Nephron progenitor cell (in vitro differentiated cells): Measurements from ENCODE around the gene DCBLD1.
"Not testable (repeated sequence)": the region's sequence is repeated elsewhere in the genome, so short reads cannot be mapped to it uniquely, and the experiment has no call there.

ENCODE experiments used
- DNase-seq: peaks from one replicate; pipeline ENCODE4 v3.0.0; 2021
- H3K27ac Mint-ChIP-seq: 2 replicates; pipeline ENCODE4 v1.8.0; 2021; ENCODE audit warnings: mild to moderate bottlenecking, moderate library complexity, mixed read lengths
- H3K27me3 Mint-ChIP-seq: 2 replicates; pipeline ENCODE4 v1.8.0; 2021; ENCODE audit warnings: mild to moderate bottlenecking, low read depth, mixed read lengths; ENCODE audit not compliant: poor library complexity
- H3K36me3 Mint-ChIP-seq: 2 replicates; pipeline ENCODE4 v1.8.0; 2021; ENCODE audit warnings: low read depth, mixed read lengths
- H3K4me1 Mint-ChIP-seq: 2 replicates; pipeline ENCODE4 v1.8.0; 2021; ENCODE audit warnings: mixed read lengths
- H3K4me3 Mint-ChIP-seq: 2 replicates; pipeline ENCODE4 v1.8.0; 2021; ENCODE audit warnings: mild to moderate bottlenecking, moderate library complexity, mixed read lengths
- H3K9me3 Mint-ChIP-seq: 2 replicates; pipeline ENCODE4 v1.8.0; 2021; ENCODE audit warnings: mild to moderate bottlenecking, moderate library complexity, mixed read lengths
- TF ChIP-seq, protein P1 (sequence below): fragments of 200-600 bp; sonication (generic); IDR thresholded peaks from 2 replicates; pipeline ENCODE4 v1.5.0; 2021; ENCODE audit warnings: antibody characterized with exemption

The DCBLD1 gene

DNA sequence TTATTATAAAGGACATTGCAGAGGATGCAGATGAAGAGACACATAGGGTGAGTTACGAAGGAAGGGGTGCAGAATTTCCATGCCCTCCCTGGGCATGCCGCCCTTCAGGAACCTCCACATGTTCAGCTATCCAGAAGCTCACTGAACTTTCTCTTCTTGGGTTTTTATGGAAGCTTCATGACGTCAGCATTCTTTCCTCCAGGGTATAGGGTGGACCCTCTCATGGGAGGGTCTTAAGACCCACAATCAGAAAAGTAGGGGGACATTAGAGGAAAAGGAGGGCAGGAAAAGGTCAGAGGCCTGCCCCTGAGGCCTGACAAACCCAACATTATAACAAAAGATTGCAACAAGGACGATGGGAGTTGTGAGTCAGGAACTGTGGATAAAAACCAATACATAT is 14.6 kb upstream of the DCBLD1 start:
- DNase-seq, result no peak
- no peaks in the 10 kb centered on the region for H3K4me1 Mint-ChIP-seq
- TF ChIP-seq, protein P1, sequence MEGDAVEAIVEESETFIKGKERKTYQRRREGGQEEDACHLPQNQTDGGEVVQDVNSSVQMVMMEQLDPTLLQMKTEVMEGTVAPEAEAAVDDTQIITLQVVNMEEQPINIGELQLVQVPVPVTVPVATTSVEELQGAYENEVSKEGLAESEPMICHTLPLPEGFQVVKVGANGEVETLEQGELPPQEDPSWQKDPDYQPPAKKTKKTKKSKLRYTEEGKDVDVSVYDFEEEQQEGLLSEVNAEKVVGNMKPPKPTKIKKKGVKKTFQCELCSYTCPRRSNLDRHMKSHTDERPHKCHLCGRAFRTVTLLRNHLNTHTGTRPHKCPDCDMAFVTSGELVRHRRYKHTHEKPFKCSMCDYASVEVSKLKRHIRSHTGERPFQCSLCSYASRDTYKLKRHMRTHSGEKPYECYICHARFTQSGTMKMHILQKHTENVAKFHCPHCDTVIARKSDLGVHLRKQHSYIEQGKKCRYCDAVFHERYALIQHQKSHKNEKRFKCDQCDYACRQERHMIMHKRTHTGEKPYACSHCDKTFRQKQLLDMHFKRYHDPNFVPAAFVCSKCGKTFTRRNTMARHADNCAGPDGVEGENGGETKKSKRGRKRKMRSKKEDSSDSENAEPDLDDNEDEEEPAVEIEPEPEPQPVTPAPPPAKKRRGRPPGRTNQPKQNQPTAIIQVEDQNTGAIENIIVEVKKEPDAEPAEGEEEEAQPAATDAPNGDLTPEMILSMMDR, result no peak
- H3K27ac Mint-ChIP-seq, result no peak overlapping the region
- no peak overlapping the region for H3K4me3 Mint-ChIP-seq
- H3K9me3 Mint-ChIP-seq, result no peaks in the 10 kb centered on the region
- no peaks in the 10 kb centered on the region for H3K36me3 Mint-ChIP-seq
- peaks cover 11% of the 10 kb centered on the region for H3K27me3 Mint-ChIP-seq

DNA sequence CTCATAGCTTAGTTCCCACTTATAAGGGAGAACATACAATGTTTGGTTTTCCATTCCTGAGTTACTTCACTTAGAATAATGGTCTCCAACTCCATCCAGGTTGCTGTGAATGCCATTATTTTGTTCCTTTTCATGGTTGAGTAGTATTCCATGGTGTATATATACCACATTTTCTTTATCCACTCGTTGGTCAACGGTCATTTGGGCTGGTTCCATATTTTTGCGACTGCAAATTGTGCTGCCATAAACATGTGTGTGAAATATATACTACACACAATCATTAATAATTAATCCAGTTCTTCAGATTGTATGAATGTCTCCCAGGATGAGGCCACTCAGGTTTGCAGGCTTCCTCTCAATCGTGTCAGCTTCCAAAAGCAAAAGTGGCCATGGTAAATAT is 13.9 kb upstream of the DCBLD1 start:
- not testable (repeated sequence) for H3K4me1 Mint-ChIP-seq, H3K4me3 Mint-ChIP-seq, H3K36me3 Mint-ChIP-seq, H3K27ac Mint-ChIP-seq, DNase-seq, H3K9me3 Mint-ChIP-seq, H3K27me3 Mint-ChIP-seq

DNA sequence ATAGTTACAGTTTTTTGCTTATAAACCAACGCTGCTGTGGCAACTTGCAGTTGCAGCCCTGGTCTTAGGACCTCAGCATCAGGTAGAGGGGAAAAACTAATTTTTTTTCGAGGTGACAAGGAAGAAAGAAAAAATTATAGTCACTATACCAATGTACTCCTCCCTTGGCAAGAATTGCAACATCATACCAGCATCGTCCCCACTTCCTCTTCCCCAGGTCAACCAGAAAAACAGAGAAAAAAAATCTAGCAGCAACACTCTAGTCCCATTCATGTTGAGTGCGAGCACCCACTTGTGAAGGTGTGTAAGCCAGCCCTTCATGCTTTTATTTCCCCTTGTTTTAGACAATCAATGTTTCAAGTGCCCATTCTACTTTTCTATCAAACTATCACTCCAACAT is 13.1 kb upstream of the DCBLD1 start:
- no peak overlapping the region for H3K27ac Mint-ChIP-seq
- H3K4me3 Mint-ChIP-seq, result no peak overlapping the region
- no peaks in the 10 kb centered on the region for H3K9me3 Mint-ChIP-seq
- DNase-seq, result no peak
- H3K27me3 Mint-ChIP-seq, result peaks cover 4% of the 10 kb centered on the region
- TF ChIP-seq, protein P1, result no peak
- H3K4me1 Mint-ChIP-seq, result no peaks in the 10 kb centered on the region
- no peaks in the 10 kb centered on the region for H3K36me3 Mint-ChIP-seq

DNA sequence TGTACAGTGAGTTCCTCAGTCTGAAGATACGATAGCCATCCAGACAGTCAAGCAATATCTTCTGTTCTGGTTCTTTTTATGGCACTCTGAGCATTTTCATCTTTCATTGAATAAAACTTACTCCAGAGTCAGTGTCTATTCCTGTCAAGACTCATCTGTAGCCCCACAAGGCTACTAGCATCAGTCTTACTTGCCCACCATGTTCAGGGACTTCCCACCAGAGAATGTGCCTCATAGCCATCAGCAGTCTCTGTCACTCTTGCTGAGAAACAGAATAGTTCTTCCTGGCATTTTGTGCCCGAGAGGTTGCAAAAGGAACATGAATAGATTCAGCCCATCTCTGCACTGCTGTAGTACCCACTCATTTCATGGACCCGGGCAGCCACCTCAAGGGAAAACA is 12.7 kb upstream of the DCBLD1 start:
- no peak for DNase-seq
- Mint-ChIP-seq H3K9me3 (no peaks in the 10 kb centered on the region), H3K4me1 (no peaks in the 10 kb centered on the region), H3K27me3 (peaks cover 4% of the 10 kb centered on the region), H3K27ac (no peak overlapping the region), H3K36me3 (no peaks in the 10 kb centered on the region), H3K4me3 (no peak overlapping the region)
- TF ChIP-seq, protein P1, result no peak

DNA sequence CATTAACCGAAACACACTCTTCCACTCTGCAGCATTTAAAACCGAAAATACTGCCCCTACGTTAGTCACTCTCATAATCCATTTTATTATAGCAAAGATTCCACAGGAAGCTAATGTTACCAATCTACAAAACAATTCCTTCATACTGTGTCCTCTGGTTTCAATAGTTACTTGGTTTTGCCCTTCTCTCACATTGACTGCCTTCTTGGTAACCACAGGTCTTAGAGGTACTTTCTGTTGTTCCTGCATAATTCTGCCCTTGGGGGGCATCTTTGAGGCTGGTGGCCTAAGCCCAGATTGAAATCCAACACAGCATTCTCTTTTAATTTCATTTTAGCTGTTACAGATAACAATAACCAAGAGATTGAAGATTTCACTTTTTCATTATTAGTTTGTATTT is 9.8 kb upstream of the DCBLD1 start:
- H3K36me3 Mint-ChIP-seq, result no peaks in the 10 kb centered on the region
- DNase-seq, result no peak
- H3K27ac Mint-ChIP-seq, result no peak overlapping the region
- TF ChIP-seq, protein P1, result no peak
- H3K4me1 Mint-ChIP-seq, result no peaks in the 10 kb centered on the region
- no peaks in the 10 kb centered on the region for H3K9me3 Mint-ChIP-seq
- H3K27me3 Mint-ChIP-seq, result no peaks in the 10 kb centered on the region
- no peak overlapping the region for H3K4me3 Mint-ChIP-seq

DNA sequence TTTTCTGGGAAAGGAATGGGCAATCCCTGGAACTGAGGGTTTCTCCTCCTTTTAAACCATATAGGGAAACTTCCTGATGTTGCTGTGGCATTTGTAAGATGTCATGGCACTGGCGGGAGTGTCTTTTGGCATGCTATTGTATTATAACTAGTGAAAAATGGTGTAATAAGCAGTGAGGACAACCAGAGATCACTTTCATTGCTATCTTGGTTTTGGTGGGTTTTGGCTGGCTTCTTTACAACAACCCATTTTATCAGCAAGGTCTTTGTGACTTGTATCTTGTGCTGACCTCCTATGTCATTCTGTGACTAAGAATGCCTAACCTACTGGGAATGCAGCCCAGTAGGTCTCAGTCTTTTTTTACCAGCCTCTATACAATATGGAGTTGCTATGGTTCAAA is 9.1 kb upstream of the DCBLD1 start:
- Mint-ChIP-seq H3K9me3 (no peaks in the 10 kb centered on the region), H3K4me3 (no peak overlapping the region), H3K36me3 (no peaks in the 10 kb centered on the region), H3K27me3 (no peaks in the 10 kb centered on the region), H3K4me1 (no peaks in the 10 kb centered on the region), H3K27ac (no peak overlapping the region)
- no peak for DNase-seq
- TF ChIP-seq, protein P1, result no peak
